Measurements from ENCODE around the gene NELL2. TPM values are rescaled to one million over a fixed set of nuclear protein-coding genes. Genes with fewer than 3 reads are reported as not detected.

Gene NELL2
- total and polyA plus RNA-seq, 10 of the 15 experiments (the other 5 are each of a cell fraction or from before 2014, with no cell fraction given): 0.27 to 2.3 (median 0.76) TPM

DNA sequence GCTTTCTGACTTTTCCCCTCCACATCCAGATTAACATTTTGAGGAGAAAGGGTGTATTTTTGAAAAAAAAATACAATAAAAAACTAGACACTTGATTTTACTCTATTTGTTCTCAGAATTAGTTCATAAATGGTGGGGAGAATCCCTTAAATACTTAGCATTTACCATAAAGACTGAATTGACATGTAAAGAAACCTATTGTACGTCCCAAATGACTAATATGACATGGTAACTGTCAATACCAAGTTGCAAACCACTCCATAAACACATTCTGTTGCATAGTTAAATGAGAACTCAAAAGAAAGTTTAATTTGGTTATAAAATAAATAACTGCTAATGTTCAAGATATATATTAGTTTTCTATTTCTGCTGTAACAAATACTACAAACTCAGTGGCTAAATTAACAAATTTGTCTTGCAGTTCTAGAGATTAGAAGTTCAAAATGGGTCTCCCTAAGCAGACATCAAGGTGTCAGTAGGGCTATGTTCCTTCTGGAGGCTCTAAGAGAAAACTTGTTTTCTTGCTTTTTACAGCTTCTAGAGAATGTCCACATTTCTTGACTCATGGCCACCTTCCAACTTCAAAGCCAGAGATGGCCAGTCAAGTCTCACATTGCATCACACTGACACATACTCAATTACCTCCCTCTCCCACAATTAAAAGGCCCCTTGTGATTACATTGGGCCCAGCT, 16.0 kb downstream of the NELL2 start (continued):
- no peak for TF ChIP-seq TCF3 (IDR thresholded peaks at IDR 0.05; ENCODE audit: borderline replicate concordance, insufficient read depth, low read depth, low read length)
- TF ChIP-seq, protein P1, sequence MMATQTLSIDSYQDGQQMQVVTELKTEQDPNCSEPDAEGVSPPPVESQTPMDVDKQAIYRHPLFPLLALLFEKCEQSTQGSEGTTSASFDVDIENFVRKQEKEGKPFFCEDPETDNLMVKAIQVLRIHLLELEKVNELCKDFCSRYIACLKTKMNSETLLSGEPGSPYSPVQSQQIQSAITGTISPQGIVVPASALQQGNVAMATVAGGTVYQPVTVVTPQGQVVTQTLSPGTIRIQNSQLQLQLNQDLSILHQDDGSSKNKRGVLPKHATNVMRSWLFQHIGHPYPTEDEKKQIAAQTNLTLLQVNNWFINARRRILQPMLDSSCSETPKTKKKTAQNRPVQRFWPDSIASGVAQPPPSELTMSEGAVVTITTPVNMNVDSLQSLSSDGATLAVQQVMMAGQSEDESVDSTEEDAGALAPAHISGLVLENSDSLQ (IDR thresholded peaks at IDR 0.05): no peak

DNA sequence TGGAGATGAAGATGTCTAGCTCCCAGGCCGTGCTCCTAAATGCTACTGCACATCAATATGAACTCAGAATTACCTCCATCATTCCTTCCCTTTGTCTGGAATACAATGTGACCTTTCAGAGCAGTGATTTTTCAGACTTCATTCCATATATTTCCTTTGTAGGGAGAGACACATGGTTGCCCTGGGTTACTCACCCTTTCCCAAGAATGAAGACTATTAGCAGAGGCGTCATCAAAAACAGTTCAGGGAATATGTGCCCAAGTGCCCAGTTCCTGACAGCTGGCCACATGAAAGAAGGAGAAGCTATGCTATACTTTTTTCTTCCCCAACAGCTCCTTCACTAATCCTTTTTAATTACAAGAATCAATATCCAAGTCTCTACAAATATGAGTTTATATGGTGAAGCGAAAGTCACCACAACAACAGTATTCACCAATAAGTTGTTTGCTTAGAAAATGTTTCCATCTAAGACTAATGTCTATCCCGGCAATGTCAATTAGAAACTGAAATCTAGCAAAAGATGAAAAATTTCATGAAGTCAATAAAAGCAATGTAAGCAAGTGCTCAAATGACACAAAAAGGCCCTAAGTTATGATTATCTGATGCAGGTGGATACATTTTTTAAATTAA, 17.8 kb downstream of the NELL2 start:
- Histone ChIP-seq H3K36me3 (ENCODE audit: control insufficient read depth in 2 of 2, insufficient read depth in 2 of 2, low read length in 1 of 2) (no peaks in the 10 kb centered on the region), H3K9ac (ENCODE audit: control insufficient read depth, insufficient read depth, low read length) (no peak overlapping the region), H2AFZ (ENCODE audit: control insufficient read depth, low read depth, low read length) (no peak overlapping the region), H3K27ac (ENCODE audit: control insufficient read depth, insufficient read depth) (no peak overlapping the region), H3K4me1 (ENCODE audit: control insufficient read depth, insufficient read depth, low read length) (no peaks in the 10 kb centered on the region), H3K9me3 (replicated peaks; ENCODE audit: control insufficient read depth, insufficient read depth, low read length) (no peaks in the 10 kb centered on the region), H3K4me3 (no peak overlapping the region), H3K79me2 (ENCODE audit: control insufficient read depth, insufficient read depth, low read length) (no peaks in the 10 kb centered on the region), H3K4me2 (ENCODE audit: control insufficient read depth, insufficient read depth) (no peak overlapping the region), H4K20me1 (ENCODE audit: control insufficient read depth, insufficient read depth) (no peaks in the 10 kb centered on the region), H3K27me3 (replicated peaks in 1 of 2; ENCODE audit: control insufficient read depth in 2 of 2, insufficient read depth in 2 of 2, low read length in 1 of 2) (no peaks in the 10 kb centered on the region)
- no peak for DNase-seq (ENCODE audit: low read depth, low spot score)
- intact Hi-C loops (cut with micrococcal nuclease; ENCODE audit: unreplicated experiment): no loop called here
- FAIRE-seq: no peak
- POLR2A ChIA-PET: no interaction called here
- TF ChIP-seq TARDBP (IDR thresholded peaks at IDR 0.05; ENCODE audit: borderline replicate concordance) (no peak), FOXK2 (IDR thresholded peaks at IDR 0.05) (no peak), POU2F2 (IDR thresholded peaks at IDR 0.05; ENCODE audit: borderline replicate concordance, low read depth, low read length) (no peak), POLR2A (IDR thresholded peaks at IDR 0.05; ENCODE audit: low read depth, low read length) (no peak), ZNF384 (IDR thresholded peaks at IDR 0.05; ENCODE audit: borderline replicate concordance, low read depth, low read length) (no peak), SMARCA5 (IDR thresholded peaks at IDR 0.05) (no peak), CREB1 (IDR thresholded peaks at IDR 0.05; ENCODE audit: low read depth) (no peak), YY1 (IDR thresholded peaks at IDR 0.05; ENCODE audit: low read depth, low read length) (no peak), SP1 (IDR thresholded peaks at IDR 0.05; ENCODE audit: low read depth, low read length) (no peak)
- TF ChIP-seq, protein P2, sequence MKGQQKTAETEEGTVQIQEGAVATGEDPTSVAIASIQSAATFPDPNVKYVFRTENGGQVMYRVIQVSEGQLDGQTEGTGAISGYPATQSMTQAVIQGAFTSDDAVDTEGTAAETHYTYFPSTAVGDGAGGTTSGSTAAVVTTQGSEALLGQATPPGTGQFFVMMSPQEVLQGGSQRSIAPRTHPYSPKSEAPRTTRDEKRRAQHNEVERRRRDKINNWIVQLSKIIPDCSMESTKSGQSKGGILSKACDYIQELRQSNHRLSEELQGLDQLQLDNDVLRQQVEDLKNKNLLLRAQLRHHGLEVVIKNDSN (IDR thresholded peaks at IDR 0.05; ENCODE audit: borderline replicate concordance, extremely low read length, insufficient read depth, low read depth, low read length): no peak
- TF ChIP-seq, protein P3, sequence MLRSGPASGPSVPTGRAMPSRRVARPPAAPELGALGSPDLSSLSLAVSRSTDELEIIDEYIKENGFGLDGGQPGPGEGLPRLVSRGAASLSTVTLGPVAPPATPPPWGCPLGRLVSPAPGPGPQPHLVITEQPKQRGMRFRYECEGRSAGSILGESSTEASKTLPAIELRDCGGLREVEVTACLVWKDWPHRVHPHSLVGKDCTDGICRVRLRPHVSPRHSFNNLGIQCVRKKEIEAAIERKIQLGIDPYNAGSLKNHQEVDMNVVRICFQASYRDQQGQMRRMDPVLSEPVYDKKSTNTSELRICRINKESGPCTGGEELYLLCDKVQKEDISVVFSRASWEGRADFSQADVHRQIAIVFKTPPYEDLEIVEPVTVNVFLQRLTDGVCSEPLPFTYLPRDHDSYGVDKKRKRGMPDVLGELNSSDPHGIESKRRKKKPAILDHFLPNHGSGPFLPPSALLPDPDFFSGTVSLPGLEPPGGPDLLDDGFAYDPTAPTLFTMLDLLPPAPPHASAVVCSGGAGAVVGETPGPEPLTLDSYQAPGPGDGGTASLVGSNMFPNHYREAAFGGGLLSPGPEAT (IDR thresholded peaks at IDR 0.05; ENCODE audit: low read depth): no peak
- TF ChIP-seq, protein P4, sequence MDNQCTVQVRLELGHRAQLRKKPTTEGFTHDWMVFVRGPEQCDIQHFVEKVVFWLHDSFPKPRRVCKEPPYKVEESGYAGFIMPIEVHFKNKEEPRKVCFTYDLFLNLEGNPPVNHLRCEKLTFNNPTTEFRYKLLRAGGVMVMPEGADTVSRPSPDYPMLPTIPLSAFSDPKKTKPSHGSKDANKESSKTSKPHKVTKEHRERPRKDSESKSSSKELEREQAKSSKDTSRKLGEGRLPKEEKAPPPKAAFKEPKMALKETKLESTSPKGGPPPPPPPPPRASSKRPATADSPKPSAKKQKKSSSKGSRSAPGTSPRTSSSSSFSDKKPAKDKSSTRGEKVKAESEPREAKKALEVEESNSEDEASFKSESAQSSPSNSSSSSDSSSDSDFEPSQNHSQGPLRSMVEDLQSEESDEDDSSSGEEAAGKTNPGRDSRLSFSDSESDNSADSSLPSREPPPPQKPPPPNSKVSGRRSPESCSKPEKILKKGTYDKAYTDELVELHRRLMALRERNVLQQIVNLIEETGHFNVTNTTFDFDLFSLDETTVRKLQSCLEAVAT (IDR thresholded peaks at IDR 0.05): no peak
- BruUV-seq (replicated peaks): no TSS peak
- WGBS (ENCODE audit: insufficient coverage, insufficient replicate concordance, low lambda C conversion rate, missing lambda C conversion rate): 36% methylated on average over 4 of the region's 4 CpGs
- CTCF ChIA-PET: no interaction called here
- no peak for ATAC-seq
- RAD21 ChIA-PET (ENCODE audit: unreplicated experiment): no interaction called here
- in situ Hi-C loops (cut with MboI): no loop called here
- SMC1A ChIA-PET (ENCODE audit: uncharacterized antibody, unreplicated experiment): no interaction called here
